Renal cortex interstitium (tissue), 3 donors: ENCODE results near the gene SIRPA. TPM values are rescaled to one million over a fixed set of nuclear protein-coding genes. Genes with fewer than 3 reads are reported as not detected.

Source experiments
- polyA plus RNA-seq, 3 donors: library from polyadenylated mRNA; unstranded; fragments of 120-200 nt; gene quantifications; one replicate each; pipeline ENCODE4 v1.2.1, GENCODE V29; 2013; ENCODE audit not compliant: insufficient read length in 3 of 3

Gene SIRPA
- polyA plus RNA-seq, 3 donors: 24.4 to 28.1 (median 27.9) TPM

Other genes with a start within 250 kb of the SIRPA start
- gene SIRPG, start 237.6 kb upstream of the SIRPA start, polyA plus RNA-seq: not detected
- gene PDYN, start 98.7 kb downstream of the SIRPA start, polyA plus RNA-seq: under 1 TPM; 0.24 to 0.56 (median 0.46) TPM
- gene STK35, start 206.4 kb downstream of the SIRPA start, polyA plus RNA-seq: 10 to 100 TPM; 17.5 to 19.8 (median 19.3) TPM